Right kidney (tissue), 1 donor: ENCODE results near the gene PPP1R9A.

Experiments
- DNase-seq: peaks from one replicate; pipeline ENCODE4 v3.0.0-alpha.2; 2016

The PPP1R9A gene

GRCh38 chr7:95097291-95097690, 189.9 kb downstream of the PPP1R9A start:
- no peak for DNase-seq

GRCh38 chr7:95097851-95098250, 190.5 kb downstream of the PPP1R9A start:
- DNase-seq: no peak

- no peak for DNase-seq
Measured at GRCh38 chr7:95099106-95099505, 191.7 kb downstream of the PPP1R9A start.

- DNase-seq: no peak
Measured at GRCh38 chr7:95101422-95101821, 194.0 kb downstream of the PPP1R9A start.

- DNase-seq: no peak
Measured at GRCh38 chr7:95102662-95103061, 195.3 kb downstream of the PPP1R9A start.

GRCh38 chr7:95104739-95105138, 197.3 kb downstream of the PPP1R9A start:
- no peak for DNase-seq

GRCh38 chr7:95105627-95106026, 198.2 kb downstream of the PPP1R9A start:
- no peak for DNase-seq

- DNase-seq: no peak
Measured at GRCh38 chr7:95106401-95106800, 199.0 kb downstream of the PPP1R9A start.

GRCh38 chr7:95110707-95111106, 203.3 kb downstream of the PPP1R9A start:
- no peak for DNase-seq

- no peak for DNase-seq
Measured at GRCh38 chr7:95113590-95113989, 206.2 kb downstream of the PPP1R9A start.

- no peak for DNase-seq
Measured at GRCh38 chr7:95126053-95126709, 218.8 kb downstream of the PPP1R9A start.

GRCh38 chr7:95132500-95132899, 225.1 kb downstream of the PPP1R9A start:
- no peak for DNase-seq

- DNase-seq: no peak
Measured at GRCh38 chr7:95139922-95140321, 232.5 kb downstream of the PPP1R9A start.

GRCh38 chr7:95141755-95142154, 234.4 kb downstream of the PPP1R9A start:
- no peak for DNase-seq

- DNase-seq: no peak
Measured at GRCh38 chr7:95144256-95144655, 236.9 kb downstream of the PPP1R9A start.

- DNase-seq: no peak
Measured at GRCh38 chr7:95155965-95156364, 248.6 kb downstream of the PPP1R9A start.

GRCh38 chr7:95157381-95157780, 250.0 kb downstream of the PPP1R9A start:
- DNase-seq: no peak

GRCh38 chr7:95169678-95170077, 262.3 kb downstream of the PPP1R9A start:
- no peak for DNase-seq

- no peak for DNase-seq
Measured at GRCh38 chr7:95172420-95172819, 265.0 kb downstream of the PPP1R9A start.

- DNase-seq: no peak
Measured at GRCh38 chr7:95190515-95190914, 283.1 kb downstream of the PPP1R9A start.

GRCh38 chr7:95191795-95192194, 284.4 kb downstream of the PPP1R9A start:
- DNase-seq: no peak

GRCh38 chr7:95198863-95199262, 291.5 kb downstream of the PPP1R9A start:
- DNase-seq: no peak

- DNase-seq: peak; percentile 13
Measured at GRCh38 chr7:95199779-95200558, 292.6 kb downstream of the PPP1R9A start.

GRCh38 chr7:95200741-95201140, 293.3 kb downstream of the PPP1R9A start:
- DNase-seq: no peak
